Cardiac fibroblast (primary cell): ENCODE measurements around the gene ARHGAP6.
A peak's percentile ranks its signal among the peaks of the same experiment; 100 is the strongest.

ENCODE experiments used
- DNase-seq, 2 donors: peaks; one replicate each; pipeline versions ENCODE4 v3.0.0 to v3.0.0-alpha.2; 2010; ENCODE audit warnings: low read depth in 2 of 2
- H3K4me3 ChIP-seq, 2 donors: replicated peaks in 1 of 2; 1 replicate in 1 of 2; 2 replicates in 1 of 2; pipeline ENCODE4 v1.5.1; 2011; ENCODE audit warnings: low read depth in 2 of 2, low read length in 2 of 2, mild to moderate bottlenecking in 2 of 2, moderate library complexity in 1 of 2
- TF ChIP-seq, protein P1 (sequence below): IDR thresholded peaks from one replicate; pipeline ENCODE4 v1.5.1; 2011; ENCODE audit warnings: low read depth, mild to moderate bottlenecking, low read length, inconsistent platforms

ARHGAP6 gene

GRCh38 chrX:11265352-11265751 lies 400.4 kb downstream of the ARHGAP6 start:
- DNase-seq = no peak
- TF ChIP-seq, protein P1, sequence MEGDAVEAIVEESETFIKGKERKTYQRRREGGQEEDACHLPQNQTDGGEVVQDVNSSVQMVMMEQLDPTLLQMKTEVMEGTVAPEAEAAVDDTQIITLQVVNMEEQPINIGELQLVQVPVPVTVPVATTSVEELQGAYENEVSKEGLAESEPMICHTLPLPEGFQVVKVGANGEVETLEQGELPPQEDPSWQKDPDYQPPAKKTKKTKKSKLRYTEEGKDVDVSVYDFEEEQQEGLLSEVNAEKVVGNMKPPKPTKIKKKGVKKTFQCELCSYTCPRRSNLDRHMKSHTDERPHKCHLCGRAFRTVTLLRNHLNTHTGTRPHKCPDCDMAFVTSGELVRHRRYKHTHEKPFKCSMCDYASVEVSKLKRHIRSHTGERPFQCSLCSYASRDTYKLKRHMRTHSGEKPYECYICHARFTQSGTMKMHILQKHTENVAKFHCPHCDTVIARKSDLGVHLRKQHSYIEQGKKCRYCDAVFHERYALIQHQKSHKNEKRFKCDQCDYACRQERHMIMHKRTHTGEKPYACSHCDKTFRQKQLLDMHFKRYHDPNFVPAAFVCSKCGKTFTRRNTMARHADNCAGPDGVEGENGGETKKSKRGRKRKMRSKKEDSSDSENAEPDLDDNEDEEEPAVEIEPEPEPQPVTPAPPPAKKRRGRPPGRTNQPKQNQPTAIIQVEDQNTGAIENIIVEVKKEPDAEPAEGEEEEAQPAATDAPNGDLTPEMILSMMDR = no peak
- no peak overlapping the region for H3K4me3 ChIP-seq

GRCh38 chrX:11264925-11265324 lies 400.8 kb downstream of the ARHGAP6 start:
- no peak for DNase-seq
- TF ChIP-seq, protein P1 = no peak
- no peak overlapping the region for H3K4me3 ChIP-seq

DNA sequence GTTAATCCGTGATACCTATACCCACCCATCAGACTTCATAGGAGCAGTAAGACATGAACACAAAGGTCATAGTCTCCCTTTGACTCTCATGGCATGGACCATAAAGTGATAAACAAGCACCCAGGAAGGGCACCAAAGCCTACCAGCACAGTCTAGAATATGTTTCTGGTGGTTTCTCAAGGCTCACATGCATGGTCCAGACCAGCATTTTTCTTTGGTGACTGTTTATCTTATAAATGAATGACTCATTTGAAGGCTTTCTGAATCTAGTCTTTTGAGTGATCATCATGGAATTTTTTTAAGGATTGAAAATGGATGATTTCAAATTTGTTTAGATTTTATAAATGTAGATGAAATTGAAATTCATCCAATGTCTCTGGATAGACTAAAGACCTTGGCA lies 404.5 kb downstream of the ARHGAP6 start:
- TF ChIP-seq, protein P1 = no peak
- DNase-seq = peak; percentile 38 to 75

GRCh38 chrX:11259437-11259836 lies 406.3 kb downstream of the ARHGAP6 start:
- TF ChIP-seq, protein P1 = no peak
- DNase-seq = no peak
- no peak overlapping the region for H3K4me3 ChIP-seq

More for the DNA sequence above, 404.5 kb downstream of the ARHGAP6 start:
- no peak overlapping the region for H3K4me3 ChIP-seq

- TF ChIP-seq, protein P1 = no peak
- H3K4me3 ChIP-seq = no peak overlapping the region
- no peak for DNase-seq
These were observed 408.0 kb downstream of the ARHGAP6 start for GRCh38 chrX:11257711-11258110.

DNA sequence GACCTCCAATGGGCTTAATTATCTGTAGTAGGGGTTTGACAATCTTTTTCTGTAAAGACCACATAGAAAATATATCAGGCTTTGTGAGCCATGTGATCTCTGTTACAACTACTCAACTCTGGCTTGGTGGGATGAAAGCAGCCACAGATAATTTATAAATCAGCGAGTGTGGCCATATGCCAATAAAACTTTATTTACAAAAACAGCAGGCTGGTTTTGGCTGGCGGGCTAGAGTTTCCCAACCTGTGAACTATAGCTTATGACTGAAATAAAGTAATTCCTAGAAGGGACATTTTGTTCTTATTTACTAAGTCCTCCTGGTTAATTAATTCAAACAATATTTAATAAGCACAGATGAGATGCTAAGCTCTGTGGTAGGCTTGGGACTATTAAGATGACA lies 408.4 kb downstream of the ARHGAP6 start:
- no peak for DNase-seq

More for the DNA sequence above, 408.4 kb downstream of the ARHGAP6 start:
- TF ChIP-seq, protein P1 = no peak
- no peak overlapping the region for H3K4me3 ChIP-seq
